ENCODE results near the gene JAZF1.

Gene JAZF1

GRCh38 chr7:27840760-27841364 is 339.7 kb downstream of the JAZF1 start:
- DNase-seq (ENCODE audit: low read depth): no peak
- H3K4me3 ChIP-seq (ENCODE audit: low read depth, low read length): no peak overlapping the region

- DNase-seq (ENCODE audit: low read depth): no peak
- H3K4me3 ChIP-seq (ENCODE audit: low read depth, low read length): no peak overlapping the region
Observed at GRCh38 chr7:27840313-27840712, 340.3 kb downstream of the JAZF1 start.

- H3K4me3 ChIP-seq (ENCODE audit: low read depth, low read length): no peak overlapping the region
- DNase-seq (ENCODE audit: low read depth): no peak
Observed at GRCh38 chr7:27839099-27839498, 341.5 kb downstream of the JAZF1 start.

GRCh38 chr7:27836536-27836935 is 344.1 kb downstream of the JAZF1 start:
- no peak overlapping the region for H3K4me3 ChIP-seq (ENCODE audit: low read depth, low read length)
- DNase-seq (ENCODE audit: low read depth): no peak

GRCh38 chr7:27835376-27835775 is 345.2 kb downstream of the JAZF1 start:
- DNase-seq (ENCODE audit: low read depth): no peak
- no peak overlapping the region for H3K4me3 ChIP-seq (ENCODE audit: low read depth, low read length)

GRCh38 chr7:27834179-27834921 is 346.2 kb downstream of the JAZF1 start:
- no peak overlapping the region for H3K4me3 ChIP-seq (ENCODE audit: low read depth, low read length)
- DNase-seq (ENCODE audit: low read depth): no peak

GRCh38 chr7:27826357-27826756 is 354.2 kb downstream of the JAZF1 start:
- no peak overlapping the region for H3K4me3 ChIP-seq (ENCODE audit: low read depth, low read length)
- DNase-seq (ENCODE audit: low read depth): no peak

- DNase-seq (ENCODE audit: low read depth): no peak
- H3K4me3 ChIP-seq (ENCODE audit: low read depth, low read length): no peak overlapping the region
Observed at GRCh38 chr7:27825891-27826290, 354.7 kb downstream of the JAZF1 start.

- H3K4me3 ChIP-seq (ENCODE audit: low read depth, low read length): no peak overlapping the region
- no peak for DNase-seq (ENCODE audit: low read depth)
Observed at GRCh38 chr7:27822245-27822644, 358.4 kb downstream of the JAZF1 start.

- DNase-seq (ENCODE audit: low read depth): no peak
- no peak overlapping the region for H3K4me3 ChIP-seq (ENCODE audit: low read depth, low read length)
Observed at GRCh38 chr7:27812706-27813105, 367.9 kb downstream of the JAZF1 start.

GRCh38 chr7:27810186-27810585 is 370.4 kb downstream of the JAZF1 start:
- no peak overlapping the region for H3K4me3 ChIP-seq (ENCODE audit: low read depth, low read length)
- DNase-seq (ENCODE audit: low read depth): no peak

GRCh38 chr7:27808626-27809025 is 372.0 kb downstream of the JAZF1 start:
- DNase-seq (ENCODE audit: low read depth): peak; percentile 34
- H3K4me3 ChIP-seq (ENCODE audit: low read depth, low read length): no peak overlapping the region

GRCh38 chr7:27804139-27804538 is 376.5 kb downstream of the JAZF1 start:
- no peak for DNase-seq (ENCODE audit: low read depth)

GRCh38 chr7:27802999-27803398 is 377.6 kb downstream of the JAZF1 start:
- DNase-seq (ENCODE audit: low read depth): peak; percentile 35
- no peak overlapping the region for H3K4me3 ChIP-seq (ENCODE audit: low read depth, low read length)

More at GRCh38 chr7:27804139-27804538, 376.5 kb downstream of the JAZF1 start:
- H3K4me3 ChIP-seq (ENCODE audit: low read depth, low read length): no peak overlapping the region

- no peak overlapping the region for H3K4me3 ChIP-seq (ENCODE audit: low read depth, low read length)
- no peak for DNase-seq (ENCODE audit: low read depth)
Observed at GRCh38 chr7:27799212-27799611, 381.4 kb downstream of the JAZF1 start.

- H3K4me3 ChIP-seq (ENCODE audit: low read depth, low read length): no peak overlapping the region
- no peak for DNase-seq (ENCODE audit: low read depth)
Observed at GRCh38 chr7:27795977-27796376, 384.6 kb downstream of the JAZF1 start.

GRCh38 chr7:27793780-27794179 is 386.8 kb downstream of the JAZF1 start:
- no peak overlapping the region for H3K4me3 ChIP-seq (ENCODE audit: low read depth, low read length)
- DNase-seq (ENCODE audit: low read depth): no peak

- H3K4me3 ChIP-seq (ENCODE audit: low read depth, low read length): no peak overlapping the region
- DNase-seq (ENCODE audit: low read depth): no peak
Observed at GRCh38 chr7:27788437-27788836, 392.2 kb downstream of the JAZF1 start.

- H3K4me3 ChIP-seq (ENCODE audit: low read depth, low read length): no peak overlapping the region
- DNase-seq (ENCODE audit: low read depth): peak; percentile 17
Observed at GRCh38 chr7:27784399-27785053, 396.1 kb downstream of the JAZF1 start.

- DNase-seq (ENCODE audit: low read depth): no peak
- no peak overlapping the region for H3K4me3 ChIP-seq (ENCODE audit: low read depth, low read length)
Observed at GRCh38 chr7:27782849-27783248, 397.7 kb downstream of the JAZF1 start.

- H3K4me3 ChIP-seq (ENCODE audit: low read depth, low read length): no peak overlapping the region
- no peak for DNase-seq (ENCODE audit: low read depth)
Observed at GRCh38 chr7:27781188-27781587, 399.4 kb downstream of the JAZF1 start.

All from skeletal muscle cell (primary cell).